IPS-18c (cell line): ENCODE measurements around the gene LPAR2.
A peak's percentile ranks its signal among the peaks of the same experiment; 100 is the strongest.
"Not testable (repeated sequence)": the region's sequence is repeated elsewhere in the genome, so short reads cannot be mapped to it uniquely, and the experiment has no call there.

Experiments
- H3K4me3 ChIP-seq: 2 replicates; pipeline ENCODE4 v1.7.0; 2013; ENCODE audit warnings: low read depth, mild to moderate bottlenecking, low read length, moderate library complexity; ENCODE audit not compliant: insufficient read depth
- H3K9me3 ChIP-seq: one replicate; pipeline ENCODE4 v1.6.1; 2013; ENCODE audit warnings: mild to moderate bottlenecking, low read length, moderate library complexity; ENCODE audit not compliant: control insufficient read depth, insufficient read depth

LPAR2 gene

GRCh38 chr19:19627621-19628500 lies at the start of gene LPAR2:
Gene LPAR2, minus strand, starts transcription at chr19:19628220. Its CDS starts 945 bp downstream, at chr19:19627275.
- H3K9me3 ChIP-seq: no peaks in the 10 kb centered on the region
- peak within 1 kb of the TSS; percentile 89 for H3K4me3 ChIP-seq

GRCh38 chr19:19677579-19677978 lies 49.6 kb upstream of the LPAR2 start:
- Histone ChIP-seq H3K4me3 (no peak overlapping the region), H3K9me3 (peaks cover 4% of the 10 kb centered on the region)

GRCh38 chr19:19674315-19674714 lies 46.3 kb upstream of the LPAR2 start:
- Histone ChIP-seq H3K9me3 (peaks cover 4% of the 10 kb centered on the region), H3K4me3 (no peak overlapping the region)

- no peaks in the 10 kb centered on the region for H3K9me3 ChIP-seq
- no peak overlapping the region for H3K4me3 ChIP-seq
These were observed 44.8 kb upstream of the LPAR2 start for GRCh38 chr19:19672816-19673215.

DNA sequence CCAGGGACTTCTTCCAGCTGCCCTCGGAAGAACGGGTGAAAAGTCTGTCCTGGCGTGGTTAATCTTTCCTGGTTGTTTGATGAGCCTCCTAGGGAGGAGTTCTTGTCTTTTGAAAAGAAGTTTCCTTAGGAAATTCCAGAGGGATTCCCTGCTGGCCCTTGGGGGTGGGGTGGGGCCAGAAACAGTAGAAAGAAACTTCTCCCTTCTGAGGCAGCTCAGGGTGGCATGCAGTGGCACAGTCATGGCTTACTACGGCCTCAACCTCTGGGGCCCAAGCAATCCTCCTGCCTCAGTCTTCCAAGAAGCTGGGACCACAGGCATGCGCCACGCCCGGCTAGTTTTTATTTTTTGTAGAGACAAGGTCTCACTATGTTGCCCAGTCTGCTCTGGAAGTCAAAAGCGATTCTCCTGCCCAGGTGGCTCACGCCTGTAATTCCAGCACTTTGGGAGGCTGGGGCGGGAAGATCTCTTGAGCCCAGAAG lies 42.1 kb upstream of the LPAR2 start:
- Histone ChIP-seq H3K9me3 (no peaks in the 10 kb centered on the region), H3K4me3 (peak overlapping the region; percentile 89)

DNA sequence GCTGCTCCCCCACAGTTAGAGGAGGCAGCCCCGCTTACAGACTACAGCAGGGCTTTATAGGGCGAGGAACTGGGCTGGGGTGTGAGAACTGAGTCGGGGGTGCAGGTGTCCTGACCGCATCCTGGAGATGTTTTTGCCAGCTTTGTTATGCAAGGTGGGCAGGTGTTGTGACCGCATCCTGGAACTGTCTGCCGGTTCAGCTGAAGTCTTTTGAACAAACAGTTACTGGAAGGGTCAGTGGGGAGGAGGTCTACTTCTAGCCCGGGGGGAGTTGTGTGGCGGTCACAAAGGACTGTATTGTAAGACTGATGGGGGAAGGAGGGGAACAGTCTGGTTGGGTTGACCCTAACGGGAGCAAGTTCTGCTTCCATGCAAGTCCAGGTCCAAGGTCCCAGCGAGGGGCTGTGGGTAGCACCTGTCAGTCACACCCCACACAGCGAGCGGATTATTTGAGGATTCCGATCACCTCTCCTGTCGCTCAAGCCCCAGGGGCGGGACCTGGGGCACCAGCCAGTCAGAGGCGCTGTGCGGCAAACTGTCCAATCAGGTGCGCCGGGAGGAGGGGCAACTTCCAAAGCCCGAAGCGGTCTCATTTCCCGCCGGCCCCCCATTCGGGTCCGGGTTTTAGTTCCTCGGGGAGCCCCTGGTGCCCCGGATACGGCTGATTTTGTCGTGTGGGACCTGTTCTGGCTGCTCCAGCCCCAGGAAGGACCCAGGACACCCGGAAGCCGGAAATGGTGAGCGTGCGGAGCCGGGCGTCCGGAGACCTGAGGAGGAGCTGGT lies 40.4 kb upstream of the LPAR2 start, which contains the start of gene ZNF101:
Gene ZNF101 (plus strand): TSS at position 610 of the 783 bp plus-strand sequence. CDS start 125 bp downstream, at position 735.
- H3K9me3 ChIP-seq: no peaks in the 10 kb centered on the region

DNA sequence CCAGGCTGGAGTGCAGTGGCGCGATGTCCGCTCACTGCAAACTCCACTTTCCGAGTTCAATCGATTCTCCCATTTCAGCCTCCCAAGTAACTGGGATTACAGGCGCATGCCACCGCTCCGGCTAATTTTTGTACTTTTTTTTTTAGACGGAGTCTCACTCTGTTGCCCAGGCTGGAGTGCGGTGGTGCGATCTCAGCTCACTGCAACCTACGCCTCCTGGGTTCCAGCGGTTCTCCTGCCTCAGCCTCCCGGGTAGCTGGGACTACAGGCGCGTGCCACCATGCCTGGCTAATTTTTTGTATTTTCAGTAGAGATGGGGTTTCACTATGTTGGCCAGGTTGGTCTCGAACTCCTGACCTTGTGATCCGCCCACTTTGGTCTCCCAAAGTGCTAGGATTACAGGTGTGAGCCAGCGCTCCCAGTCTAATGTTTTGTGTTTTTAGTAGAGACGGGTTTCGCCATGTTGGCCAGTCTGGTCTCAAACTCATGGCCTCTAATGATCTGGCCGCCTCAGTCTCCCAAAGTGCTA lies 37.5 kb upstream of the LPAR2 start:
- H3K4me3 ChIP-seq, H3K9me3 ChIP-seq: not testable (repeated sequence)

More for the DNA sequence above, 40.4 kb upstream of the LPAR2 start, which contains the start of gene ZNF101:
- H3K4me3 ChIP-seq: peak within 1 kb of the TSS; percentile 89

DNA sequence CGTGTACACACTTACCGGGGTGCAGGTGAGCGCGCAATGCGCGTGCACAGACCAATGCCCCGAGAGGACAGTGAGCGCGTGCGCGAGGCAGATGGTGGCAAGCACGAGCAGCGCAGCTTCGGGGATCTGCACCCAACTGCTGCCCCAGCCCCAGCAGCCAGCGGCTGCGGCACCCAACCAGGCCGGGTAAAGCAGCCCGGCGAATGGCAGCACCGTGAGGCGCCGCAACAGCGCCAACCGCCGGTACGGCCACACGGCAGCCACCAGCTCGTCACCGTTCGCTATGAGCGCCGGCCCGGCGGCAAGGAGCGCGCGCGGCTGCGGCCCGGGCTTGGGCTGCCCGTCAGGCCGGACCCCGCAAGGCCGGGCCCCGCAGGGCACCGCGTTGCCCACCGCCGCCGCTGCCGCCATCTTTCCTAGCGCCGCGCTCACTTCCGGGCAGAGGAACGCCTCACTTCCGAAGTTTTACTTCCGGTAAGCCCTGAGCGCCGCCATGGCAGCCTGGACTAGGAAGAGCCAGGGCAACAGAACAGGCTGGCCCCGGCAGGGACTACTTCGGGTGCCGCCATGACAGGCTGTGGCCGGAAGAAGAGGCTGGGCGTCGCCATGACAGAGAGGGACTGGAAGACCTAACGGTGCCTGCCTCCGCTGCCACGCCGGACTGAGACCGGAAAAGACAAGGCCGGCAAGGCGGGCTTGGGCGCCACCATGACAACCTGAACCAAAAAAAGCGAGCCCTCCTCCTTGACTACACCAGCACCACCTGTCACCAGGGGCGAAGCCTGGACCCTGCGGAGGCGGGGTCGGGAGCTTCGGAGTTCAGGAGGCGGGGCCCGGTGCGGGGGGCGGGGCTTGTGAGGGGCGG lies 35.5 kb upstream of the LPAR2 start, which contains the start of gene ATP13A1:
Gene ATP13A1 (minus strand): TSS at position 421 of the 865 bp plus-strand sequence. CDS start 10 bp downstream, at position 411.
- peak within 1 kb of the TSS; percentile 95 for H3K4me3 ChIP-seq
- H3K9me3 ChIP-seq: peaks cover 2% of the 10 kb centered on the region

DNA sequence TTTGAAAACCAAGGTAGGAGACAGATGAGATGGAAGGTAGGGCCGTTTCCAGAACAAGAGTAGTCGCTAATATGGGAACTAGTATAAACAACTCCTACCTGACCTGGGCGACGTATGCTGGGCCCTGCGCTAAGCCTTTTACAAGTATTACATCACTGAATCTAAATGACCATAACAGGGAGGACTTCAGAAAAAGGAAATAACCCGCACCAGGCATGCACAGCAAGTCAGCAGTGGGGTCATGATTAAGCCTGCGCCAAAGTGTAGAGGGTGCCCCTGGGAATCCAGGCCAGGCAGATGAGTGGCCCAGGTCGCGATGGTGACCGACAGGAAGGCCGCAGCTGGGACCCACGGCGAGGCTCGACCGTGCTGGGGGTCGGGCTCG lies 34.8 kb upstream of the LPAR2 start:
- H3K9me3 ChIP-seq: peaks cover 2% of the 10 kb centered on the region

DNA sequence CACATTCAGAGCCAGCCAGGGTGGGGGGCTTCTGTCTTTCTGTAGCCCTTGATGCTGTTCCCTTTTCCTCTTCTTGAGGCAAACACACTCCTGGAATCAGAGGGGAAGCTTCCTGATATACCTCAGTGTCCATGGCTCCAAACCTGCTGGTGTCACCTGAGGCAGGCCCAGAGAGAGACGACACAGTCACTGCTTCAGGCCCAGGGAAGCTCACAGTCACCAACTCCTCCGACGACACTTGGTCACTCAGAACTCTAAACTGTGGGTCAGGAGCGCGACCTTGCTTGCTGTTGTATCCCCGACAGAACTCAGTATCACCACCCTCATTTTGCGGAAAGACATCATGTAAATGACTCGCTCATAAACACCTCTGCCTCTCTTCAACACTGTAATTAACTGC lies 34.3 kb upstream of the LPAR2 start:
- Histone ChIP-seq H3K4me3 (peak overlapping the region; percentile 95), H3K9me3 (peaks cover 2% of the 10 kb centered on the region)

More for the DNA sequence above, 34.8 kb upstream of the LPAR2 start:
- peak overlapping the region; percentile 95 for H3K4me3 ChIP-seq

- Histone ChIP-seq H3K4me3 (0 out of 2 replicates have a peak overlapping the region, but pooled peaks have one; percentile 95), H3K9me3 (peaks cover 2% of the 10 kb centered on the region)
These were observed 33.7 kb upstream of the LPAR2 start for GRCh38 chr19:19661675-19662251.

DNA sequence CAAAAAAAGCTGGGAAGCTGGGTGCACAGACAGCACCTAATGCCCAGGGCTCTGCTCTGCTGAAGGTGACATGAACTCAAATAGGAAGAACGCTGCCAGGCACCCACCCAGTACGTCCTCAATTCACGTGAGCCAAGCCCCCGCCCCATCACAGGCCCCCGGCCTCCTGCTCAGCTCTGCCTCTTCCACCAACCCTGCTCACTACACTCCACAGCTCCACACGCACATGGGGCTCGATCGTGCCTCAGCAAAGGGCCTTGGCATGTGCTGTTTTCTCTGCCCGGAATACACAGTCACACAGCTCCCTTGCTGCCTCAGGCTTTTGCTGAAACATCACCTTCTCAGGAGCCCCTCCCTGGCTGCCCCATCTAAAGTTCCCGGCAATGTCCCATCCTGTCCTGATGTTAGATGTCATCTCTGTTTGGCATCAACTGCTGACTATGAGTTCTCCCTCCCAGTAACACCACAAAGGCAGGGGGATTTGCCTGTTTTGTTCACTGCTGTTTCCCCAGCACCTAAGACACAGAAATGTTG lies 33.2 kb upstream of the LPAR2 start:
- no peak overlapping the region for H3K4me3 ChIP-seq

GRCh38 chr19:19659646-19660245 lies 31.7 kb upstream of the LPAR2 start:
- H3K9me3 ChIP-seq: peaks cover 2% of the 10 kb centered on the region
- no peak overlapping the region for H3K4me3 ChIP-seq

More for the DNA sequence above, 33.2 kb upstream of the LPAR2 start:
- H3K9me3 ChIP-seq: peaks cover 2% of the 10 kb centered on the region

DNA sequence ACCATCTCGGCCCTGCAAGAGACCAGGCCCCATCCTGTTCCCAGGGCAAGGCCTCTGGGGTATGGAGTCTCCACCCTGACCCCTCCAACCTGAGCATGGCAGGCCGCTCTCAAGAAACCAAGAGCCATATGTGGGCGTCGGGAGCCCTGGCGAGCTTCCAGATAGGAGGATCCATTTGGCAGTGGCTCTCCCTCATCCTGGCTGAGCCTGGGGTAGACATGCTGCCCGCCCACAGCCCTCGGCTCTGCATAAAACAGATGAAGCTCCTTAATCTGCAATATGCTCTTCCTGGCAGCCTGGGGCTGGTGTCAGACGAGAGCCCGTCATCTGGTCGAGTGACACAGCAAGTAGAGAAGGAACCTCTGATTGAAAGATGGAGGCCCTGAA lies 29.4 kb upstream of the LPAR2 start:
- H3K9me3 ChIP-seq: no peaks in the 10 kb centered on the region

DNA sequence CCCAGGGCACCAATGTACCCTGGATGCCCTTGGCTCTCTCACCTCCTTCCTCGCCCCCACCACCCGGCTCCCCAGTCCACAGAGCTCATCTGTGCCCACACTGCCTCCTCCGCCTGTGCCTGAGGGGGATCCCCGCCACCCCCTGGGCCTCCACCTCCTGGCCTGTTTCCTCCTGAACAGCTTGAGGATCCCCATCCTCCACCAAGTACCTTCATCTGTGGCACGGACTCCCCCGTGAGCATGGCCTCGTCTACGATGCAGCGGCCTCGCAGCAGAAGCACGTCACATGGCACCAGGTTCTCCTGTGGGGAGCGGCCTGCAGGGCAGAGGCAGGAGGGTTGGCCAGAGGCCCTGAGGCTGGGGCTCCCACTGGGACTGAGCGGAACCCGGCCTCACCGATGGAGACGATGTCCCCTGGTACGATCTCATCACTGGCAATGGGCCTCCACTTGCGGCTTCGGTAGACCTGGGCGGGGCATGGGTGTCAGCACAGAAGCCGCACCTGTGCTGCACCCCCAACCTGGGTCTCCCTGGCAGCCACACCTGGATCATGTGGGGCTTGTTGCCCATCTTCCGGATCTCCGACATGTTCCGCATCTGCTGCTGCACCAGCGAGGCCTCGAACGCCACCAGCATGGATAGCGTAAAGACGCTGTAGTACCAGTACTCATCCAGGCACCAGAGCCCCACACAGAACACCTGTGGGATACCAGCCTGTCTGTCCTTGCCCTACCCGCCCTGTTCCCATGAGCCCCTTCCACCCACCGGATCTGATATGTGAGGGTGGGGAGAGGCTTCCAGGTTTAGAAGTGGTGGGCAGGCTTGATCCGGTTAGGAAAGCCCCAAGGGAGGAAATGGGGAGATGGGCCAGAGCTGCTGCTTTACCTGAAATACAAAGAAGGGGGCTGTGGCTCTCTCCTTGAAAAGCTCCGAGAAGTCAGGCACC lies 28.7 kb upstream of the LPAR2 start:
- Histone ChIP-seq H3K4me3 (no peak overlapping the region), H3K9me3 (no peaks in the 10 kb centered on the region)

More for the DNA sequence above, 29.4 kb upstream of the LPAR2 start:
- no peak overlapping the region for H3K4me3 ChIP-seq
